Femur (tissue), 1 donor: ENCODE data around the gene GAK.
"Not testable (repeated sequence)": the region's sequence is repeated elsewhere in the genome, so short reads cannot be mapped to it uniquely, and the experiment has no call there.

ENCODE experiments used
- DNase-seq: peaks from one replicate; pipeline ENCODE4 v3.0.0-alpha.2; 2017

Gene GAK

DNA sequence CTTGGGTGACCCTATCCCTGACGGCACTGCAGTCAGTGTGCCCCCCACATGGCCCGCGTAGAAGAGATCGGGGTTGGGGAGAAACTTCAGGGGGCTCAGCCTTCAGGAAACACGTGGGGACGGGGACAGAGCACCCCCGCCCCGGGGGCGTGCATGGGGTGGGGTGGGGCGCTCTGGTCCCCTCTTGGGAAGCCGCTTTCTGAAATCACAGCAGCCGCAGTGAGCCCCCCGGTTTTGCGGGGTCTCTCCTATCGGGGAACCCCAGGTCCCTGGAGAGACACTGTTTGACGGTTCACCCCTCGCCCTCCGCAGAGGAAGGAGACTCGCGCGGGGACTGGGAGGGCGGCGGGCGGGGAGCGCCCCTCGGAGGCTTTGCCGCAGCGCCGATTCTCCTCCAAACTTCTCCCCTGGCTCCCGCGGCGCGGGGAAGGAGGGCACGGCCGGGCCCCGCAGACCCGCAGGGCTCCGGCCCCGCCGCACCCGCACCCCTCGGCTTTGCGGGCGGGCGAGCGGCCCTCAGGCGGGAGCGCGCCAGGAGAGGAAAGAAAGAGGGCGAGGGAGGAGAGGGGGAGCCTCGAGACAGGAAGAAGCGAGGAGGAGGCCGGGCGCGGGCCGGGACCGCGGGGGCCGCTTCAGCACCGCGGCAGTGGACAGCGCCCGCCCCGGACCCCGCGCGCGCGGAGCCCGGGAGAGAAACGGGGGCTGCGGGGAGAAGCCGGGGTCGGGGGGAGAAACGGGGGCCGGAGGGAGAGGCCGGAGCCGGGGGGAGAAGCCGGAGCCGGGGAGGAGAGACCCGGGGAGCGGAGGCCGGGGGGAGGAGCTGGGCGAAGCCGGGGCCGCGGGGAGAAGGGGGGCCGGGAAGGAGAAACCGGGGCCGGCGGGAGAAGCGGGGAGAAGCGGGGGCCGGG, 106.8 kb downstream of the GAK start:
- peak; percentile 46 for DNase-seq

DNA sequence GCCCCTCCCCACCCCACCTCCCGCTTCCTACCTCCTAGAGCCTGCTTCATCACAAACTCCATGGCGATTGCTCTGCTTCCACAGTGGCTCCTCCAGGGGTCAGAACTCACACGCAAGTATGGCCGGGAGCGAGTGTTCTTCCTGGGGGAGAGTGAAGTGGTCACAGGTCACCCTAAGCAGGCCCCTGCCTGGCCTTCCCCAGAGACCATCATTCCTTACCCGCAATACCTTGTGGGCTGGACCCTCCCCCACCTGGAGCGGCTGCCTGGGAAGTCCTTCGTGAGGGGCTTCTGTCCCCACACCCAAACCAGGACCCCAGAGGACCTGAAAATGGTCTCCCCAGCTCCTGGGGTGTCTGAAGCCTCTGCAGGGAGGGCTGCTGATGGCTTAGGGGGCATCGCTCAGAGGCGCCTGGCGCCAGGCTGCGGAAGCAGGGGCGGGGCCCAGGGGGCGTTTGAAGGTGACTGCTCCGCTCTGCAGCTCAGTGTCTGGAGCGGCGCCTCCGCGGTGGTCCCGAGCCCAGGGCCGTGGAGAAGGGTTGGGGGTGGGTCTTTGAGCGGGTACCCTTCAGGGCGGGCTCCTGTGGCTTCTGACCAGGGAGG, 107.6 kb downstream of the GAK start:
- DNase-seq = no peak

GRCh38 chr4:823761-824460, 108.2 kb downstream of the GAK start:
- no peak for DNase-seq

DNA sequence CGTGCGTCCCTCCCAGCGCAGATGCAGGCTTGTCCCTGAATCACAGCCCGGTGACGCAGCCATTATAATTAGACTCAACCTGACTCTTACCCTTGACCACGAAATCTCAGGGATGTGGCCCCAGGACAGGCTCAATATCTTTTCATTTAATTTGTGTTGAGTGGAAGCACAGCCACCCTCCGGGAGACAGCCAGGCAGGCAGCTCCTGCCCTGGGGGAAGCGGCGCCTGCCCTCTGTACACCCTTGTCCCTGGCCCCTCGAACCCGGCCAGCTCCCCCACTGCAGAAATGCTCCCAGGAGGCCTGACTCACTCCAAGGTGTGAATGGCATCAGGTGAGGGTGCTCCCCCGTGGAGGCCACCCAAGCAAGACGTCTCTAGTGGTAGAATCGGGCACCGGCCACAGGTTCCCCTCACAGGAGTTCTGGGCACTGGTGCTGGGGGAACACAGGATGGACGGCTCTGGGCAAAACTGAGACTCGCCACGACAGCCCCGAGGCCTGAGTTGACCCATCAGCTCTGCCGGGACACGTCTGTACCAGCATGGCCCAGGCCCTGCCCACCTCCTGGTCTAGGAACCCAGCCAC, 108.8 kb downstream of the GAK start:
- DNase-seq = no peak

DNA sequence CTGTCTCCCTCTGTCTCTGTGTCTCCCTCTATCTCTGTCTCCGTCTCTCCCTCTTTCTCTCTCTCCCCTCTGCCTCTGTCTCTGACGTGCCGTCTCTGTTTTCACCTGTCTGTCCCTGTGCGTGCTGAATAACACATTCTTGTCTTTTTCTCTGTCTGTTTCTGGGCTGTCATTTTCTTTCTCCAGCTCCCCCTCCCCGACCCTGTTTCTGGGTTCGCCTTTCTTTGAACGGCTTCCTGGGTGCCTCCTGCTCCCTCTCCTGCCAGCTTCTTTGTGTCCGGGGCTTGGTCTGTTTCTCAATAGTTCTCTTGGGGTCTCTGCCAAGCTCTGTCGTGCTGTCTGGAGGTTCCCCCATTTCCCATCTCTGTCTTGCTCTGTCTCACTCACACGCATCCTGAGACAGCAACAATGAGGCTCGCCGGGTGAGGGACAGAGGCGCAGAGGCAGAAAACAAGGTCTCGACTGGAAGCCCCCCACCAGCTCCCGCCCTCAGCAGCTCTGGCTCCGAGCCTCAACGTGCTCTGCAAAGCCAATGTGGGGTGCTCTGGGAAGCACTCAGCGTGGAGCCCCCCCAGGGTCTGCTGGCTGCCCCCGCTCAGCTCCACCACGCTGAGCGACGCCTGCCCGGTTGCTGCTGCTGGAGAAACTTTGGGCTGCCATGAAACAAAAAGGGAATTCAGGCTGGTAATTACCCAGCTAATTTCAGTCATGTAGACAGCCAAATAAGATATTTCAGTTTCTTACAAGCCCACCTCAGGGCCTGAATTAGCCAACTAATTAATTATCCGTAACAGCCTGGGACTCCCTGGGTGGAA, 109.5 kb downstream of the GAK start:
- DNase-seq = no peak

- DNase-seq = no peak
Measured at GRCh38 chr4:821631-822030, 110.5 kb downstream of the GAK start.

DNA sequence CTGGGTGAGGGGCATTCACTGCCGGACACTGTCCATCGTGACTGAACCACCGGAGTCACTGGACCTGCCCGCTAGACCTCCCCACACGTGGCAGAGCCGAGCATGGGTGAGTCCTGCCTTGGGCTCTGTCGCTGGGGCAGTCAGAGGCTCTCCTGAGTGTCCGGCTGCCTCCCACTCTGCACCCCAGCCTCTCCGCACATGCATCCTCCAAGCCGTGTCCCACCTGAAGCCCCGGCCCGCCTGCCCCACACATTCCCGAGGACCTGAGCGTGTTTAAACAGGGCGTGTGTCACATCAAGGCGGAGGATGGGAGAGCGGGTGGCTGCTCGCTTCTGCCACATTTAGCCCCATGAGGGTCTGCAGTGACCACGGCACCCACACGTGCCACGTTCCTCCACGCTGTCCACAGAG, 110.9 kb downstream of the GAK start:
- no peak for DNase-seq

GRCh38 chr4:820230-821172, 111.6 kb downstream of the GAK start:
- DNase-seq = no peak

- no peak for DNase-seq
Measured at GRCh38 chr4:819401-820229, 112.5 kb downstream of the GAK start.

DNA sequence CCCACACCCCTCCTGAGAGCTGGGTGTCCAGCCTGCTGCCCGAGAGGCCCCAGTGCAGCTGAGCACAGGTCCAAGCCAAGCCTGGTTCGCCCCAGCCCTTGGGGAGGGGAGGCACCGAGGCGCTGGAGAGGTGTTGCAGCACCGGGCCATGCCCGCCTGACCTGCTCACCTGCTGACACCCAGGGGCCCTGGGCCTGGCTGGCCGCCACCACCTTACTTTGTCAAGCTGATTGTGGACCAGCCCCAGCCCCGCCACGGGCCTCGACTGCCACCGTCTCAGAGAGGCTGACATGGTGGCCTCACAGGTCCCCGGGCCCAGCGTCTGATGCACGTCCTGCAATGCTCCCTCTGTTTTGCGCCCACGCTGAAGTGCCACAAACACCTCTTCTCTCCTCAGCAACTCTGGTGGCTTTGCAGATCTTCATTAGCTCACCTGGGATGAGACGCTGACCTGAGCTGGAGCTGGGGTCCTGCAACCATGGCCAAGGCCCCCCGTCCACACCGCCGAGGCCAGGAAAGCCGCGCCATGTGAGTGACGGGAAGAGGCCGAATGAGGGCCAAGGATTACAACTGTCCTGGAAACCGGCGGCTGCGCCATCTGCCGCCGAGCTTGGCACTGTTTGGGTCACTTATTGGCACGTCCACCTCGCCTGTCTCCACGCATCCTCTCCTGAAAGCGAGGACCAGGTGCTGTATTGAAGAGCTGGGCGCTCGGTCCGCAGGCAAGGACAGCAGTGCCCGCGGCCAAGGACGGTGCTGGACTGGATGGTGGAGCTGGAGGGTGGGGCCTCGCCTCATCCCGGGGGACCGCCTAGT, 113.8 kb downstream of the GAK start:
- DNase-seq = no peak

- no peak for DNase-seq
Measured at GRCh38 chr4:815464-816146, 116.5 kb downstream of the GAK start.

- DNase-seq = no peak
Measured at GRCh38 chr4:814312-814850, 117.7 kb downstream of the GAK start.

DNA sequence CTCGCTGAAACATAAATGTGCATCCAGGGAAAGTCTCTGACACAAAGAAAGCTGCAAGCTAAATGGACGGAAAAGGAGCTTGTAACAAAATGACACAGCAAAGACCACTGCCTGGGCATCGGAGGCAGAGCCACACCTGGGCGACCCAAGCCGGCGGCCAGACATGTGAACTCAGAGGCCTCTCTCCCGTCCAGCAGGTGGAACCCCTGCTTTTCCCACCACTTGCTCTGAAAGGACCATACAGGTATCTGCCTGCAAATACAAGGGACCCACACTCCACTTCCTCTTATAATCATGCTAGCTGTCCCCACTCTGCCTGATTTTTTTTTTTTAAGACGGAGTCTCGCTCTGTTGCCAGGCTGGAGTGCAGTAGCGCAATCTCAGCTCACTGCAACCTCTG, 118.2 kb downstream of the GAK start:
- DNase-seq = no peak

DNA sequence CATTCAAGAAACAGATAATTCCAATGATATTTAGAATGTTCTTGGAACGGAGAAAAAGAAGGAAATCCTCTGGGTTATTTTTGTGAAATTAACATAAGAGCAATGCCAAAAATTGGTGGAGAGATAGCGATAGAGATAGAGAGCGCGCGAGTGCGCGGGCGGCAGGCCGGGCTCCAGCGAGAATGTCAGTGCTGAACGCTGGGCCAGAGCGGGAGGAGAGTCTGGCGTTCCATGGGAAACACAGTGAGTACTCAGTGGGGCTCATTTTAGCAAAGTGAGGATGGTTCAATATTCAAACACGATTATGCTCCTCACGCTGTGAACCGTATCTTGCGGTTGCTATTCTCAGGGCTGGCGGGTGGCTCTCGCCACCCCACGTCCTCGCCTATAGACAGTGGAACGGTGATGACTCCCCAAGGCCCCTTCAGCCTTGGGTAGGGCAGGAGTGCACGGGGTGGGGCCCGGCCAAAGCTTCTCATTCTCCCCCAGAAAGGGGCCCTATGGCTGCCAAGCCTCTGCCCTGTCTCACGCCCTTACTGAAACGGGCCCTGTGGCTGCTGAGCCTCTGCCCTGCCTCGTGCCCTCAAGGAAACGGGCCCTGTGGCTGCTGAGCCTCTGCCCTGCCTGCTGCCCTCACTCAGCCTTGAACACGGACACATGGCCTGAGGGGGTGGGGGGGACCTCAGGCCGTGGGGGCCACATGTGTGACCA, 123.1 kb downstream of the GAK start:
- DNase-seq = no peak

- DNase-seq = no peak
Measured at GRCh38 chr4:807792-808191, 124.3 kb downstream of the GAK start.

GRCh38 chr4:806979-807378, 125.1 kb downstream of the GAK start:
- DNase-seq = not testable (repeated sequence)

- no peak for DNase-seq
Measured at GRCh38 chr4:804804-805203, 127.3 kb downstream of the GAK start.

DNA sequence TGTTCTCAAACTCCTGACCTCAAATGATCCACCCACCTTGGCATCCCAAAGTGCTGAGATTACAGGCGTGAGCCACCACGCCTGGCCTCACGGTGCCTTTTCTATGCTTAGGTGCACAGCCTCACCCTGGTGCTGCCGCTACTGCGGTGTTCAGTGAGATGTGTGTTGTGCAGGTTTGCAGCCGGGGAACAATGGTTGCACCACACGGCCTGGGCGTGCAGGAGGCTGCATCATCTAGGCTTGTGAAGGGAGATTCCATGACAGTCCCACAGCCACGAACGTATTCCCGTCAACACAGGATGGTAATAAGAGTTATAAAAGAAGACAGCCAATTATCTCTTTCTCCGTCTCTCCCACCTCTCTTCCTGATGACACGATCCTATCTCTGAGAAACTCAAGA, 128.2 kb downstream of the GAK start:
- no peak for DNase-seq
